ENCODE data around the gene NRG2. TPM values are rescaled to one million over a fixed set of nuclear protein-coding genes. Genes with fewer than 3 reads are reported as not detected.

The NRG2 gene
- total RNA-seq, 4 donors from 2014 or later: 2.5 to 21.2 (median 4.5) TPM; not detected in 1

GRCh38 chr5:139875957-139876356, 167.1 kb downstream of the NRG2 start:
- DNase-seq: no peak
- no peaks in the 10 kb centered on the region for H3K36me3 ChIP-seq
- H3K27ac ChIP-seq: no peak overlapping the region
- H3K9me3 ChIP-seq: no peaks in the 10 kb centered on the region
- no peaks in the 10 kb centered on the region for H3K4me1 ChIP-seq
- TF ChIP-seq CTCF (IDR thresholded peaks at IDR 0.05) (no peak), POLR2A (IDR thresholded peaks at IDR 0.05) (no peak)
- no peak overlapping the region for H3K4me3 ChIP-seq
- intact Hi-C loops (cut with DNase I; ENCODE audit: low total_unique reads): no loop called here
- no peaks in the 10 kb centered on the region for H3K27me3 ChIP-seq

GRCh38 chr5:139872851-139873794, 170.0 kb downstream of the NRG2 start:
- H3K9me3 ChIP-seq: no peaks in the 10 kb centered on the region
- H3K27ac ChIP-seq: no peak overlapping the region
- no peak for TF ChIP-seq CTCF (IDR thresholded peaks at IDR 0.05)
- TF ChIP-seq POLR2A (IDR thresholded peaks at IDR 0.05): no peak
- intact Hi-C loops (cut with DNase I; ENCODE audit: low total_unique reads): no loop called here
- no peak overlapping the region for H3K4me3 ChIP-seq
- no peaks in the 10 kb centered on the region for H3K36me3 ChIP-seq
- no peaks in the 10 kb centered on the region for H3K27me3 ChIP-seq
- H3K4me1 ChIP-seq: no peaks in the 10 kb centered on the region
- no peak for DNase-seq

- TF ChIP-seq CTCF (IDR thresholded peaks at IDR 0.05) (no peak), POLR2A (IDR thresholded peaks at IDR 0.05) (no peak)
- Histone ChIP-seq H3K27ac (no peak overlapping the region), H3K9me3 (no peaks in the 10 kb centered on the region), H3K4me1 (no peaks in the 10 kb centered on the region), H3K4me3 (no peak overlapping the region), H3K36me3 (no peaks in the 10 kb centered on the region), H3K27me3 (no peaks in the 10 kb centered on the region)
- intact Hi-C loops (cut with DNase I; ENCODE audit: low total_unique reads): no loop called here
- no peak for DNase-seq
Measured at GRCh38 chr5:139872052-139872766, 170.9 kb downstream of the NRG2 start.

GRCh38 chr5:139871614-139872013, 171.5 kb downstream of the NRG2 start:
- H3K36me3 ChIP-seq: no peaks in the 10 kb centered on the region
- H3K4me3 ChIP-seq: no peak overlapping the region
- H3K9me3 ChIP-seq: no peaks in the 10 kb centered on the region
- intact Hi-C loops (cut with DNase I; ENCODE audit: low total_unique reads): no loop called here
- no peaks in the 10 kb centered on the region for H3K27me3 ChIP-seq
- no peaks in the 10 kb centered on the region for H3K4me1 ChIP-seq
- DNase-seq: no peak
- TF ChIP-seq CTCF (IDR thresholded peaks at IDR 0.05) (no peak), POLR2A (IDR thresholded peaks at IDR 0.05) (no peak)
- no peak overlapping the region for H3K27ac ChIP-seq

DNA sequence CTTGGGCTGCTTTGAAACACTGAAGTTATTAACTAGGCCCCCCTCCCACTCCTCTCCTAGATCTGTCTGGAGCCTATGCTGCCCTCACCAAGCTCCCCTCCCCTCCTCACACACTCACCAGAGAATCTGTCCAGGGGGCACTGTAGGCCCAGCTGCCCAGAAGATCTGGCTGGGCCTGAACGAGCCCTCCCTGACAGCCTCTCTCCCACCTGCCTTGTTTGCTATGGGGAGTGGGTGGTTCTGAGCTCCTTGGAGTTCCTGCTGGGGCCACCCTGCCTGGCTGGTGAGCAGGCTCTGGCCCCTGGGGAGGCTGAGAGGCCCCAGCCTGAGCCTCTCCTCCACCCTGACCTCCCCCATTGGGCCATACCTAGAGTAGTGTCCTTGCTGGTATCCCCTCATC, 172.4 kb downstream of the NRG2 start:
- no peak for DNase-seq
- intact Hi-C loops (cut with DNase I; ENCODE audit: low total_unique reads): no loop called here

More for the DNA sequence above, 172.4 kb downstream of the NRG2 start:
- no peak overlapping the region for H3K27ac ChIP-seq
- no peaks in the 10 kb centered on the region for H3K9me3 ChIP-seq
- no peaks in the 10 kb centered on the region for H3K36me3 ChIP-seq
- no peaks in the 10 kb centered on the region for H3K4me1 ChIP-seq
- H3K27me3 ChIP-seq: no peaks in the 10 kb centered on the region
- TF ChIP-seq POLR2A (IDR thresholded peaks at IDR 0.05) (no peak), CTCF (IDR thresholded peaks at IDR 0.05) (no peak)
- no peak overlapping the region for H3K4me3 ChIP-seq

Data from uterus (tissue), 4 donors.